ENCODE results near the gene CAST. TPM values are rescaled to one million over a fixed set of nuclear protein-coding genes. Genes with fewer than 3 reads are reported as not detected.

The CAST gene
- total RNA-seq, 1 donor from 2014 or later, result 182 TPM

GRCh38 chr5:96772542-96772941 lies 110.4 kb downstream of the CAST start:
- FAIRE-seq, result no peak
- TF ChIP-seq CTCF (IDR thresholded peaks at IDR 0.05; ENCODE audit: insufficient read depth, low read length, severe bottlenecking), result no peak
- Histone ChIP-seq H3K36me3 (ENCODE audit: control insufficient read depth, insufficient read depth, low read length) (peaks cover 17% of the 10 kb centered on the region), H3K27me3 (ENCODE audit: control insufficient read depth, insufficient read depth, low read length) (no peaks in the 10 kb centered on the region), H3K4me3 (ENCODE audit: low read depth, low read length) (no peak overlapping the region)
- DNase-seq (ENCODE audit: low read depth), result no peak

DNA sequence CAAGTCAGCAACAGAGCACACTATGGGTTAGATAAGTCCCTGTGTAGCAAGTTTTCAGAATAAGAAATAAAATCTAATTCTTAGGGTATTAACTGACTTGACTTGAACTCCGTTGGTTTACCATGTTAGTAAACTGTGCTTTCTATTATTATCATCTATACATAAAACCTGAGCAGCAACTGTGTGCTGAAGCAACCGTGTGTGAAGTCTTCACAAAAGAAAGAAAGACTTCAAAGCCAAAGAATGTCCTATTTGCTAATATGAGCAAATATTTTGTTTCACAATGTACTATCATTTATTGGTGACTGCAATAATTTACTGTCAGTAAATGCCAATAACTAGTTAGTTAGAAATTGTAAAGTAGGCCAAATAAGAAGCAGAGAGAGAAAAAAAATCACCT lies 112.9 kb downstream of the CAST start:
- TF ChIP-seq CTCF (IDR thresholded peaks at IDR 0.05; ENCODE audit: insufficient read depth, low read length, severe bottlenecking), result no peak
- no peak for DNase-seq (ENCODE audit: low read depth)
- FAIRE-seq, result no peak
- no peak overlapping the region for H3K4me3 ChIP-seq (ENCODE audit: low read depth, low read length)
- H3K27me3 ChIP-seq (ENCODE audit: control insufficient read depth, insufficient read depth, low read length), result no peaks in the 10 kb centered on the region
- H3K36me3 ChIP-seq (ENCODE audit: control insufficient read depth, insufficient read depth, low read length), result peaks cover 14% of the 10 kb centered on the region

- peaks cover 11% of the 10 kb centered on the region for H3K36me3 ChIP-seq (ENCODE audit: control insufficient read depth, insufficient read depth, low read length)
- no peak for TF ChIP-seq CTCF (IDR thresholded peaks at IDR 0.05; ENCODE audit: insufficient read depth, low read length, severe bottlenecking)
- no peak for DNase-seq (ENCODE audit: low read depth)
- FAIRE-seq, result no peak
- H3K27me3 ChIP-seq (ENCODE audit: control insufficient read depth, insufficient read depth, low read length), result no peaks in the 10 kb centered on the region
- H3K4me3 ChIP-seq (ENCODE audit: low read depth, low read length), result no peak overlapping the region
Measured at GRCh38 chr5:96775689-96776088, 113.5 kb downstream of the CAST start.

GRCh38 chr5:96776621-96777020 lies 114.4 kb downstream of the CAST start:
- Histone ChIP-seq H3K27me3 (ENCODE audit: control insufficient read depth, insufficient read depth, low read length) (no peaks in the 10 kb centered on the region), H3K4me3 (ENCODE audit: low read depth, low read length) (no peak overlapping the region), H3K36me3 (ENCODE audit: control insufficient read depth, insufficient read depth, low read length) (peaks cover 11% of the 10 kb centered on the region)
- no peak for FAIRE-seq
- no peak for TF ChIP-seq CTCF (IDR thresholded peaks at IDR 0.05; ENCODE audit: insufficient read depth, low read length, severe bottlenecking)
- no peak for DNase-seq (ENCODE audit: low read depth)

GRCh38 chr5:96778409-96778808 lies 116.2 kb downstream of the CAST start:
- Histone ChIP-seq H3K27me3 (ENCODE audit: control insufficient read depth, insufficient read depth, low read length) (no peaks in the 10 kb centered on the region), H3K4me3 (ENCODE audit: low read depth, low read length) (no peak overlapping the region), H3K36me3 (ENCODE audit: control insufficient read depth, insufficient read depth, low read length) (peaks cover 13% of the 10 kb centered on the region)
- DNase-seq (ENCODE audit: low read depth) (no peak), FAIRE-seq (no peak)
- no peak for TF ChIP-seq CTCF (IDR thresholded peaks at IDR 0.05; ENCODE audit: insufficient read depth, low read length, severe bottlenecking)

DNA sequence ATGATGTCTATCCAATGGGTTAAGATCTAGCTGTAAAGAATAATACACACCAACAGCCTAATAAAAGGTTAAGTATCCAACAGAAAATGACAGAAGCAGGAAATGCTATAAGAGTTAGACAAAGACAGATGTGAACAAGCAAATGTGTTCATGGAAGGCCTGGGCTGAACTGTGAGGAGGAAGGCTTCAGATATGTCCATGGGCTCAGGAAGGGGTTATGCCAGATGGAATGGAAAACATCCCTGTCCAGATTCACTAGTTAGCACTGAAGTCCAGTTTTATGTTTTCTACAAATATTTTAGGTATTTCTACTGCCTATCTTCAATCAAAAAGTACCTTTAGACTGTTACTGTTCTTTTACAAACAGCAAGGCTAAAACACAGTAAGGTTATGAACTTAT lies 118.5 kb downstream of the CAST start:
- H3K36me3 ChIP-seq (ENCODE audit: control insufficient read depth, insufficient read depth, low read length), result peaks cover 9% of the 10 kb centered on the region
- TF ChIP-seq CTCF (IDR thresholded peaks at IDR 0.05; ENCODE audit: insufficient read depth, low read length, severe bottlenecking), result no peak
- no peaks in the 10 kb centered on the region for H3K27me3 ChIP-seq (ENCODE audit: control insufficient read depth, insufficient read depth, low read length)
- H3K4me3 ChIP-seq (ENCODE audit: low read depth, low read length), result no peak overlapping the region
- FAIRE-seq (no peak), DNase-seq (ENCODE audit: low read depth) (peak; percentile 35)

Data from bronchial epithelial cell (primary cell).